NCI-H187 treated with DMSO at 0.1 percent for 48 hours (cell line): Measurements from ENCODE around the gene CCDC60.

Experiments used
- DNase-seq: peaks from one replicate; lab custom pipeline; 2025; lab: John Stamatoyannopoulos, UW

CCDC60 gene

GRCh38 chr12:119446459-119446858 is 111.9 kb downstream of the CCDC60 start:
- no peak for DNase-seq

DNA sequence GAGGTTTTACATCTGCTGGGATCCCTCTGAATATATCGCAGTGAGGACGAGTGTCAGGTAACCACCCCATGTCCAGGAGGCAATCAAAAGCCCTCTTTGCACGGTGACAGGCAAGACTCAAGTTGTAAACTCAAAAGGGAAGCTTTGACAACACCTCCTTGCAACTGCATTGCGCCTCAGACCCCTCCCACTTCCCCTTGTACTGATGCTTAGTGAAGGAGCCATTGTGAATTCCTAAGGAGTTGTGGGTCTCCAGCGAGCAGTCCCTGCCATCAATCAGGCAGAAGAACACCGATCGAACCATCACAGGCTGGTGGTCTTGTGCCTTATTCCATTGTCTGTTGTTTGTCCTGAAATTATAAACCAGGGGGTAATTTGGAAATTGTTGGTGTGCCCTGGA is 112.6 kb downstream of the CCDC60 start:
- DNase-seq = no peak

- no peak for DNase-seq
Observed at GRCh38 chr12:119447618-119448017, 113.1 kb downstream of the CCDC60 start.

DNA sequence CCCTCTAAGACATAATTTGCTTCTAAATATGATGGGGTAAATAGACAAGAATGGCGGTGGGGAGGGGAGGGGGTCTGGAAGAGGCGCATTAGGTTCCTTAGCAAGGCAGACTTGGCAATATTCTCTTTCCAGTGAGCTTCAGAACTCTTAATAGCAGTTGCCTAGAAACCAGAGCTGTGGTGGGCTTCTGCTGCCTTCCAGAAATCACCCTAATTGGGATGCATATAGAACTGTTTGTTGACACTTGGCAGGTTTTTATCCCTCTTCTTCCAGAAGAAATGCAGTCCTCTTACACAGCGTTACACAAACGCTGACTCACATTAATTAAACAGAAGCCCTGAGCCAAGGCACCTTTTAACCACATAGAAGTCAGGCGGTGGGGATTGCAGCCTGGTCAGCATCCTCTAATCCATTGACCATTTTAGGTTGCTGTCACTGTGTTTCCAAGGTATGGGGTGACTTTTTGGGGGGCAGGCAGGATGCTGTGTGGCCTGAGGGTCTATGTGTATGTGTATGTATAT is 114.1 kb downstream of the CCDC60 start:
- DNase-seq = no peak

- no peak for DNase-seq
Observed at GRCh38 chr12:119450771-119451170, 116.2 kb downstream of the CCDC60 start.

DNA sequence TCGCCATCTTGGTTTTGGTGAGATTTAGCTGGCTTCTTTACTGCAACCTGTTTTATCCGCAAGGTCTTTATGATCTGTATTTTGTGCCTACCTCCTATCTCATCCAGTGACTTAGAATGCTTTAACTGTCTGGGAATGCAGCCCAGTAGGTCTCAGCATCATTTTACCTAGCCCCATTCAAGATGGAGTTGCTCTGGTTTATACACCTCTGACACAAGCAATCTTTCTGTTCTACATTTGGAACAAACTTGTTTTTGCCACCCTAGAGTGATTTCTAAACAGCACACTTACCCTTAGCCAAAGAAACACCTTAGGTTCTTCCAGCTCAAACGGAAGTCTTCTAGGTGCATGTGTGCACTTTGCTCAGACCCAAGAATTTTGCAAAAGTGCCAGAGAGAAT is 122.3 kb downstream of the CCDC60 start:
- DNase-seq = no peak

DNA sequence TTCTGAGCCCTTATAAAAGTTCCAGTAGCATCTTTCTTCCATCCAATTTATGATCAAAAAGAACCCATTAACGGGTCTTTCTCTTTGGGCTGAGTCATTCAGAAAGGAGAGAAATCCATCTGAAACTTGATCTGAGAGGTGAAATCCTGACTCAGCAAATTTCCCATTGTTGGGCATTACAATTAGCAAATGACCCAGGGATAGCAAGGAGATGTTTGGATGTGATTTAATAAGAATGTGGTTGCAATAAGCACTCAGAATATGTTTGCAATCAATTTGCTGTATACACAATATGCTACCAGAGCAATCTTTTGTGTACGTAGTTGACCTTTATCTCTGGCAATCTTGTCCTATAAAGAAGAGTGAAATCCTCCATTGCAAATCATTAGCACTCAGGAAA is 122.7 kb downstream of the CCDC60 start:
- DNase-seq = no peak

- DNase-seq = no peak
Observed at GRCh38 chr12:119459481-119459880, 125.0 kb downstream of the CCDC60 start.

DNA sequence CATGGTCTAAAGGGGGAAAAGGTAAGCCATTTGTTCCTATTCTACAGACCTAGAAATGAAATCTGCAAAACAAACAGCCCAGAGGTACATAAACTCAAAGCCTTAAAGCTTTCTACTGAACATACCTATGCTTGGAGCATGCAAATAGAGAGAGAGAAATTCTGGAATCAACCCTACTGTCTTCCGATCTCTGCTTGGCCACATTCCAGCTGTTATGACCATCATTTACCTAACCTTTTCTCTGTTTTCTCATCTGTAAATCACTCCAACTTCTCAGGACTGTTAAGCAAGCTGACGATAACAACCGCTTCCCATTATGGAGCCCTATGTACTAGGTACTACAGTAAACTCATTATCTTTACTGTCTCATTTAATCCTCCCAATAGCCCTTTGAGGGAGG is 126.3 kb downstream of the CCDC60 start:
- no peak for DNase-seq

- DNase-seq = no peak
Observed at GRCh38 chr12:119461636-119462214, 127.2 kb downstream of the CCDC60 start.

- no peak for DNase-seq
Observed at GRCh38 chr12:119463211-119463926, 128.8 kb downstream of the CCDC60 start.

DNA sequence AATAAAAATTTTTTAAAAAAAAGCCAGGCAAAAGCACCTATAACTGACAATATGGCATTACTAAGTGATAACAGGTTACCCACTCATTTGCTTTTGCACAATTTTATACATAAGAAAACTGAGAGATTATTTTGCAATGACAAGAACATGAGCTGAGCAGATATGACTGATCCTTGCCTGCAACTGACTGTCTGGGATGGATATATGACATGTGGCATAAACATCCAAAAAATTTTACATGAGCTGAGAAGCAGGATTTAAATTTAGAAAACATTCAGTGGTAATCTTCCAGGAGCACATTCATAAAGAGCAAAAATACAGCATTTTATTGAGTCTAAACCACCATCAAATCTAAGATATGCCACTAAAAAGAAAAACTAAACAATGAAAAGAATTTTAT is 133.8 kb downstream of the CCDC60 start:
- no peak for DNase-seq

DNA sequence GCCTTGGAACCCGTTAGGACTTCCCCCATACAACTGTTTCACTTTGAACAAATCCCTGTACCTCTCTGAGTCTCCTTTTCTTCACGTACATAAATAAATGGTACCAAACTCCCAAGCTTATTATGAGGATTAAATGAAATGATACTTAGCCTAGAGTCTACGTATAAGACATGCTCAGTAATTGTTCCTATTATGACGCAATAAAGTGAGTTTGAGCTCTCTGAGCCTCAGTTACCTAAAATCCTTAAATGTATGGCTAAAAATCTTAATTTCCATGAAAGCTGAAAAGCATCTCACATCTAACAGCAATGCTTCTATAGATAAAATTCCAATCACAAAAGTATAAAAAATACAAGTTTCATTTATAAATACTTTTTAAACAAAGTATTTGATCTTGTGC is 141.1 kb downstream of the CCDC60 start:
- DNase-seq = no peak

GRCh38 chr12:119476951-119477350 is 142.4 kb downstream of the CCDC60 start:
- DNase-seq = no peak

GRCh38 chr12:119479121-119479561 is 144.6 kb downstream of the CCDC60 start:
- DNase-seq = no peak

DNA sequence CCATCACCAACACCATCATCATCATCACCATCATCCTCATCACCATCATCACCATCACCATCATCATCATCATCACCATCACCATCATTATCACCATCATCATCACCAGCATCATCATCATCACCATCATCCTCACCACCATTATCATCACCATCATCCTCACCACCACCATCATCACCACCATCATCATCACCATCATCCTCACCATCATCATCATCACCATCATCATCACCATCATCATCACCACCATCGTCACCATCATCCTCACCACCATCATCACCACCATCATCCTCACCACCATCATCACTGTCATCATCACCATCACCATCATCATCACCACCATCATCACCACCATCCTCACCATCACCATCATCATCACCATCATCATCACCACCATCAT is 146.0 kb downstream of the CCDC60 start:
- DNase-seq = no peak

DNA sequence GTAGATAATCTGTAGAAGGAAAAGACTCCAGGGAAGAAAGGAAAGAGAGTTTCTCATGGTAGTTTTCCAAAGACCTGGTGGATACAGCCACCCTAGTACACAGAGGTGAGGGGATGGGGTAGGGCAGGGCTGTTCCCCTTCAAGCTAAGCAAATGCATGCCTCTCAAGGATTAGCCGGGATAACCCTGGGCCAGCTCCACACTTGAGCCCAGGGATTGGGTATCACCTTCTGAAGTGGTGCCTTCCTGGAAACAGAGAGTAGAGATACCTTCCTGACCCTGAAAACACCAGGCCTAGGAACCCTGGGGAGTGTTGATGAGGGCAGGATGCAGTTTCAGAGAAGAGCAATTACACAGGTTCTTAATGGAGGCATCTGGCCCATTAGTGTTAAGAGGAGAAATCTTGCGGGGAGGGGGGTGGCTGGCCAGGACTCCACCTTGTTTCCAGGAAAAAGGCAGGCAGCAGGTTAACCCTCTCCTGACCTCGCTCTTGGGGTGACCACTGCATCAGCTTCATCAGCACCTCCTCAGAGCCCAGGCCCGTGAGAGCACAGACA is 152.1 kb downstream of the CCDC60 start:
- peak; percentile 64 for DNase-seq

DNA sequence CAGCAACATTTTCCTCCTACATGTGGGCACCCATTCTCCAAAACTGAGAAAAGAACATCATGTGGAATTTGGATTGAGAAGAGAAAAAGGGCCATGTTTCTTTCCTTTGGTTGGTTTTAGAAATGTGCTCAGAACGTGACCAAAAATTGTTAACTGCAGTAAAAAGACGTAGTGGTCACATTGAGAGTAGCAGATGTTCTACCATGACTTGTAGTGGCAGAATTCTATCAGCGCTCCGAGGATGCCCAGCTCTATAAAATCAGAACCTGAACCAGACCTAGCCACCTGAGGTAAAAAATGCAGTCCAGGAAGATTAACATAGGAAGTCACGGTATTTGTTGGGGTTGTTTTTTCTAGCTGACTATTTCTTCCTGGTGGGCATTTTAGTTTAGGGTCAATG is 157.3 kb downstream of the CCDC60 start:
- DNase-seq = no peak

DNA sequence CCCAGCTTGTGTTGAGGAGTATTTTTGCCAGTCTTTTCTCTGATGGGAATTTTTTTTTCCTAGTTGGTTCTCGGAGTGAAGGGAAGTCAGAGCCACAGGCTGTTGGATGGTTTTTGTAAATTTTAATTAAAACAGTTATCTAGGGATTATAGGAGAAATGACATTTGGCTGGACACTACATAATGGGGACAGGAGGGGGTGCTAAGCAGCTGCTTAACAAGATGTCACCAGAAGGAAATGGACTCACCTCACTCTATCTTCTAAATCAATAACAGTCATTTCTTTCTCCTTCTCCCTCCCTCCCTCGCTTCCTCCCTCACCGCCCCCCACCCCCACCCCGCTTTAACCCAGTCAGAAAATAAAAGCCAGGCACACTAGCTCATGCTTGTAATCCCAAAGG is 165.7 kb downstream of the CCDC60 start:
- no peak for DNase-seq

DNA sequence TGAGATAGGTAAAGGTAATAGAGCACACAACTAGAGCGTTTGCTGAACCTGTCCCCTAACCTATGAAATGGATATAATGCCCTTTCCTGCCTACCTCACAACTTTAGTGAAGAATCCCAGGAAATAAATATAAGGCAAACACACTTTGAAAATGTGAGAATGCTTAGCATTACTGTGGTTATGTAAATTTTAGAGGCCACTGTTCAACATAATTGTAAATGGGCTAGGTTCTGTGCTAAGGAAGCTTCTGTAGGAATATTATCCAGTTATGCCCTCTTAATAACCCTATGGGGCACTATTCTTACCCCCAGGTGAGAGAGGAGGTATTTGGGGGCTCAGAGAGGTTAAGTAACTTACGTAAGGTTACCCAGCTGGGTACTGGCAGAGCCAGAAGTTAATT is 166.5 kb downstream of the CCDC60 start:
- no peak for DNase-seq

GRCh38 chr12:119505001-119505400 is 170.5 kb downstream of the CCDC60 start:
- no peak for DNase-seq

- no peak for DNase-seq
Observed at GRCh38 chr12:119512772-119513497, 178.4 kb downstream of the CCDC60 start.

- no peak for DNase-seq
Observed at GRCh38 chr12:119528241-119528640, 193.7 kb downstream of the CCDC60 start.
